Measurements from ENCODE around the gene ABCA2.

The ABCA2 gene

DNA sequence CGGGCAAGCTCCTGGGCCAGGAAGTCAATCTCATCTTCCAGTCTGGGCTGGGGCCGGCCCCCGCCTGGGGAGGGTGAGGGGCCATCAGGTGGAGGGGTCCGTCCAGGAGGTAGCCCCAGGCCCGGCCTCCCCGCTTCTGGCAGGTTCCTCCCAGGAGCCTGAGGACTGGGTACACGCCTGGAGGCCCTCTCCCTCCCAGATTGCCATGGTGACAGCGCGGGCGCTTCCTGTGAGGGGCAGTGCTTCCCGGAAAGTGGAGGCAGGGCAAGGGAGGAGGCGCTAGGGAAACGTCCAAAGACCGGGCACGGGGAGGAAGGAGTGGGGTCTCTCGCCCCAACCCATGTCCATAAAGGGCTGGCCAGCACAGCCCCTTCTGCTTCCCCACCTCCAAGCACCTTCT is 13.1 kb upstream of the ABCA2 start:
- DNase-seq (ENCODE audit: low spot score): no peak
- TF ChIP-seq, protein P1, sequence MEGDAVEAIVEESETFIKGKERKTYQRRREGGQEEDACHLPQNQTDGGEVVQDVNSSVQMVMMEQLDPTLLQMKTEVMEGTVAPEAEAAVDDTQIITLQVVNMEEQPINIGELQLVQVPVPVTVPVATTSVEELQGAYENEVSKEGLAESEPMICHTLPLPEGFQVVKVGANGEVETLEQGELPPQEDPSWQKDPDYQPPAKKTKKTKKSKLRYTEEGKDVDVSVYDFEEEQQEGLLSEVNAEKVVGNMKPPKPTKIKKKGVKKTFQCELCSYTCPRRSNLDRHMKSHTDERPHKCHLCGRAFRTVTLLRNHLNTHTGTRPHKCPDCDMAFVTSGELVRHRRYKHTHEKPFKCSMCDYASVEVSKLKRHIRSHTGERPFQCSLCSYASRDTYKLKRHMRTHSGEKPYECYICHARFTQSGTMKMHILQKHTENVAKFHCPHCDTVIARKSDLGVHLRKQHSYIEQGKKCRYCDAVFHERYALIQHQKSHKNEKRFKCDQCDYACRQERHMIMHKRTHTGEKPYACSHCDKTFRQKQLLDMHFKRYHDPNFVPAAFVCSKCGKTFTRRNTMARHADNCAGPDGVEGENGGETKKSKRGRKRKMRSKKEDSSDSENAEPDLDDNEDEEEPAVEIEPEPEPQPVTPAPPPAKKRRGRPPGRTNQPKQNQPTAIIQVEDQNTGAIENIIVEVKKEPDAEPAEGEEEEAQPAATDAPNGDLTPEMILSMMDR (IDR thresholded peaks at IDR 0.05; ENCODE audit: extremely low read depth, missing control alignments): no peak

DNA sequence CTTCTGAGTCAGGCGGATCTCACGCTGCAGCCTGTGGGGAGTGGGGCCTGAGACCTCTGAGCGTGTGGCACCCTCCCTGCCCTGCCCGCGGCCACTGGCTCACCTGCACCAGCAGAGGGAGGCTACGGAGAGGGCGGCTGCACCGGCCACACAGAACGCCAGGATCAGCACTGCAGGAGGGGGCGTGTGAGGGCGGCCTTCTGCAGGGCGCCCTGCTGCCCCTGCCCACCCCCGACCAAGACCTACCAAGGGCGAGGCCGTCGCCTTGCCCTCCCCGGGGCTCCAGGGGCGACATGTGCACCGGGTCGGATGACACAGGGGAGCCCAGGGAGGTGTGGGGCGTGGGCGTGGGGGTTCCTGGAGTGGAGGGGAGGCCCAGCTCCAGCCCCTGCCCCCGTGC is 12.5 kb upstream of the ABCA2 start:
- no peak for DNase-seq (ENCODE audit: low spot score)
- TF ChIP-seq, protein P1 (IDR thresholded peaks at IDR 0.05; ENCODE audit: extremely low read depth, missing control alignments): no peak

DNA sequence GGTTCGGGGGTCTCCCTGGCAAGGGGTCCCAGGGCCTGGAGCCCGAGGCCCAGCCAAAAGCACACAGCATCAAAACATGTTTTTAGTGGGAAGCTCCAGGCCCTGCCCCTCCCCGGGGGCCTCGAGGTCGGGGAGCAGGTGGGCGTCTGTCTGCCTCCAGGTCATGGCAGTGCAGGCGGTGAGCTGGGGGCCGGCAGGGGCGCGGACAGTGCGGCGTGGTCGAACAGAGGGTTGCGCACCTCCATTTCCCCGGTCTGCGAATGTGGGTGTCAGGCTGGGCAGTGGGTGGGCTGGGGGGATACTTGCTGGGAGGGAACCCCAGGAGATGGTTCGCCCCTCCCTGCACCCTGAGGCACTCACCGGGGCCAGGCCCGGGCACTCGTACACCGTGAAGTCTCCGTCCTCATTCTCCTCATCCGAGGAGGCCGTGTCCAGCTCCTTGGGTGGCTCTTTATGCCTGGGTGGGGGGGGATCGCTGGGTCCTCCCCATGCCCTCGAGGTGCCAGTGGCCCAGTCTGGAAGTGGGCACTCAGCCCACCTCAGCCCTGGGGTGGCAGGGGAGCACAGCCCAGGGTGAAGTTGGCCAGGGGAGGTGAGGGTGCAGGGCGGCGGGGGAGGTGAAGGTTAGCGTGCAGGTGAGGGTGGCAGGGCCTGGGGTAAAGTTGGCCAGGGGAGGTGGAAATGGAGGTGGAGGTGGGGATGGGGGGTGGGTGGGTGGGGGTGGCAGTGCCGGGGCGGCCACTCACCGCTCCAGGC is 11.8 kb upstream of the ABCA2 start:
- TF ChIP-seq, protein P1 (IDR thresholded peaks at IDR 0.05; ENCODE audit: extremely low read depth, missing control alignments): no peak

DNA sequence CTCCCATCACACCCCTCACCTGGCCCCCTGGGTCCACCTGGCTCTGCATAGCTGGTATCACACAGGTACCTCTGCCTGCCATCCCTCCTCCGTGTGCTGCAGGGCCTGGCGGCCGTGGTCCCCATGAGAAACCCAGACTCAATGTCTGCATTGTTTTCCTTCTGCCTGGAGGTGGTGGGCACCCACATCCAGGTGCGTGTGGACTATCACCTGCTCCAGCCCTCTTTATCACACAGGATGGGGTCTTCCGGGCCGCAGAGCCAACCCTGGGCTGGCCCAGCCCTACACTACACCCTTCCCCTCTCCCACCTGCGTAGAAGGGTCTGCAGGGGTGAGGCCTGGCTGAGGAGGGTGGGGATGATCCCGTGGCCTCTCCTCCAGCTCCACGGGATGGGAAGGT is 10.9 kb upstream of the ABCA2 start:
- TF ChIP-seq, protein P1 (IDR thresholded peaks at IDR 0.05; ENCODE audit: extremely low read depth, missing control alignments): no peak

More for the DNA sequence above, 11.8 kb upstream of the ABCA2 start:
- no peak for DNase-seq (ENCODE audit: low spot score)

DNA sequence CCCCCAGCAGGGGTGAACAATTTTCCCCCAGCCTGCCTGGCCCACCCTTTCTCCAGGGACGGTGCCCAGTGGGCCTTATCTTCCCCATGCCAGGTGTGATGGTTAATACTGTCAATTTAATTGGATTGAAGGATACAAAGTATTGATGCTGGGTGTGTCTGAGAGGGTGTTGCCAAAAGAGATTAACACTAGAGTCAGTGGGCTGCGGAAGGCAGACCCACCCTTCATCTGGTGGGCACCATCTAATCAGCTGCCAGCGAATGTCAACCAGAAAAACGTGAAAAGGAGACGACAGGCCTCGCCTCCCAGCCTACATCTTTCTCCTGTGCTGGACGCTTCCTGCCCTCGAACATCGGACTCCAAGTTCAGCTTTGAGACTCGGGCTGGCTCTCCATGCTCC is 9.4 kb upstream of the ABCA2 start:
- TF ChIP-seq, protein P1 (IDR thresholded peaks at IDR 0.05; ENCODE audit: extremely low read depth, missing control alignments): no peak
- DNase-seq (ENCODE audit: low spot score): no peak

More for the DNA sequence above, 10.9 kb upstream of the ABCA2 start:
- DNase-seq (ENCODE audit: low spot score): no peak

DNA sequence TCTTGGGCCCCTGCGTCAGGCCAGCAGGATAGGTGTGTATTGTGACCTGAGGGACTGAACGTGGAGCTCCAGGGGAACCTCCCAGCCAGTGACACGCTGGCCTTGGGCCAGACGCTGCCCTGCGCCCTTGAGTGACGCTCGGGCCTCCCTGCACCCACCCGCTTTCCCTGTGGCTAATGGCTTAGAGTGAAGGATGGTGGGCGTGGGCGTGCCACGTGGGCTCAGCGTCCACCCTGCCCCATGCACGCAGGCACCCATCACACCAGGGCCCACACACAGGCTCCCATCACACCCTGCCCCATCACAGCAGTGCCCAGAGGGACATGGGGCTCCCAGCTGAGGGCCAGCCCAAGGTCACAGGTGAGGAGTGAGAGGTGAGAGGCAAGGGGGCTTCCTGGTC is 9.0 kb upstream of the ABCA2 start:
- no peak for DNase-seq (ENCODE audit: low spot score)
- TF ChIP-seq, protein P1 (IDR thresholded peaks at IDR 0.05; ENCODE audit: extremely low read depth, missing control alignments): no peak

DNA sequence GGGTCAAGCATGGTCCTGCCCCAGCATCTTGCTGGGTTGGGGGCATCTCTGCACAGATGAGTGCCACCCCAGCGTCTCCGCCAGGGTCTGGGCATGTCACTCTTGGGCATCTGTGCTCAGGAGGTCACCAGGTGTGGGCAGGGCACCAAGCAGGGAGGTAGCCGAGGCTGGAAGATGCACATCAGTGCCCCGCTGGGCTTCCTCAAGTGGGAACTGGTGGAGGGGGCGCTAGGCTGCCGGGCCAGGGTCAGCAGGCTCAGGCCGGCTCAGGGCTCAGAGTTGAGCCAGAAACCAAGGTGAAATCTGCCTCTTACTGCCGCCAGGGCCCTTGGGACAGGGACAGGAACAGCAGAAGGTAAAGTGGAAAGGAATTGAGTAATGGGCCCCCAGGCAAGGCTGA is 7.9 kb upstream of the ABCA2 start:
- TF ChIP-seq, protein P1 (IDR thresholded peaks at IDR 0.05; ENCODE audit: extremely low read depth, missing control alignments): no peak
- no peak for DNase-seq (ENCODE audit: low spot score)
